Peyer's patch (tissue), 4 donors: ENCODE data around the gene AGAP1. TPM values are rescaled to one million over a fixed set of nuclear protein-coding genes. Genes with fewer than 3 reads are reported as not detected.

Source experiments
- DNase-seq, 3 donors: peaks; one replicate each; pipeline ENCODE4 v3.0.0-alpha.2; 2017 to 2019
- H3K27ac ChIP-seq, 4 donors: fragments of 200-600 bp; sonication (generic); one replicate each; pipeline ENCODE4 v1.5.1; 2016 to 2019
- H3K27me3 ChIP-seq, 2 donors: fragments of 200-600 bp; sonication (generic); one replicate each; pipeline ENCODE4 v1.5.1; 2019
- H3K36me3 ChIP-seq, 3 donors: fragments of 200-600 bp; sonication (generic); one replicate each; pipeline ENCODE4 v1.5.1; 2016 to 2019
- H3K4me1 ChIP-seq, 4 donors: fragments of 200-600 bp; sonication (generic); one replicate each; pipeline ENCODE4 v1.5.1; 2016 to 2019
- H3K4me3 ChIP-seq, 4 donors: fragments of 200-600 bp; sonication (generic); 1 replicate in 3 of 4; 2 replicates in 1 of 4; pipeline ENCODE4 v1.5.1; 2016 to 2019; ENCODE audit warnings: mild to moderate bottlenecking in 1 of 4
- H3K9me3 ChIP-seq, 4 donors: fragments of 200-600 bp; sonication (generic); one replicate each; pipeline ENCODE4 v1.5.1; 2016 to 2019; ENCODE audit warnings: mild to moderate bottlenecking in 1 of 4
- POLR2A ChIP-seq, 2 donors: fragments of 450-650 bp; IDR thresholded peaks; one replicate each; pipeline ENCODE4 v1.5.1; 2017; ENCODE audit warnings: antibody characterized with exemption in 2 of 2, mild to moderate bottlenecking in 2 of 2, moderate library complexity in 2 of 2
- total RNA-seq, 4 donors: library from RNA; depleted of rRNA; stranded (reverse); fragments of >200 nt; gene quantifications; one replicate each; pipeline ENCODE4 v1.1.0, GENCODE V29; 2016
- TF ChIP-seq, protein P1 (sequence below), 6 experiments: fragments of 450-650 bp in 4 of 6; fragments of 200-600 bp in 2 of 6; sonication (generic) in 1 of 6; IDR thresholded peaks; one replicate each; pipeline ENCODE4 v1.5.1; 2017 to 2019; ENCODE audit warnings: antibody characterized with exemption in 6 of 6, mild to moderate bottlenecking in 3 of 6, moderate library complexity in 1 of 6

AGAP1 gene
- total RNA-seq, 4 donors from 2014 or later: 55.7 to 79.1 (median 66.9) TPM

DNA sequence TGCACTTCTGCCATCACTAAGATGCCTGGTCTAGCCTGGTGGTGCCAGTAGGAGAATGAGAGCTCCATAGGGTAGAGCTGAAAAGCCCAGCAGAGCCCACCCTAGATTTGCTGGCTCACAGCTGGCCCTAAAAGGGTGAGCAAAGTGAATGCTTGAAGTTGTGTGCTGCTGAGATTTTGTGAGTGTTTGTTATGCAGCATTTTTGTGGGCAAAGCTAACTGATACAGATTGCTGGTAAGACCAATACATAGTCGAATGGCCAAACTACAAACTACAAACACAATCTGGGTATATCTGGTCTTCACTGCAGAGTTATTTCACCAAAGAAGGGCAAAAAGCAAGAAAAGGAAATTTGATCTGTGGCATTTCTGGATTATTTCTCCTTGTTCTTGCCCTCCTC, 7.1 kb upstream of the AGAP1 start:
- no peak for TF ChIP-seq POLR2A (IDR thresholded peaks at IDR 0.05)
- TF ChIP-seq, protein P1, sequence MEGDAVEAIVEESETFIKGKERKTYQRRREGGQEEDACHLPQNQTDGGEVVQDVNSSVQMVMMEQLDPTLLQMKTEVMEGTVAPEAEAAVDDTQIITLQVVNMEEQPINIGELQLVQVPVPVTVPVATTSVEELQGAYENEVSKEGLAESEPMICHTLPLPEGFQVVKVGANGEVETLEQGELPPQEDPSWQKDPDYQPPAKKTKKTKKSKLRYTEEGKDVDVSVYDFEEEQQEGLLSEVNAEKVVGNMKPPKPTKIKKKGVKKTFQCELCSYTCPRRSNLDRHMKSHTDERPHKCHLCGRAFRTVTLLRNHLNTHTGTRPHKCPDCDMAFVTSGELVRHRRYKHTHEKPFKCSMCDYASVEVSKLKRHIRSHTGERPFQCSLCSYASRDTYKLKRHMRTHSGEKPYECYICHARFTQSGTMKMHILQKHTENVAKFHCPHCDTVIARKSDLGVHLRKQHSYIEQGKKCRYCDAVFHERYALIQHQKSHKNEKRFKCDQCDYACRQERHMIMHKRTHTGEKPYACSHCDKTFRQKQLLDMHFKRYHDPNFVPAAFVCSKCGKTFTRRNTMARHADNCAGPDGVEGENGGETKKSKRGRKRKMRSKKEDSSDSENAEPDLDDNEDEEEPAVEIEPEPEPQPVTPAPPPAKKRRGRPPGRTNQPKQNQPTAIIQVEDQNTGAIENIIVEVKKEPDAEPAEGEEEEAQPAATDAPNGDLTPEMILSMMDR (IDR thresholded peaks at IDR 0.05): no peak
- no peak overlapping the region for H3K27ac ChIP-seq
- no peaks in the 10 kb centered on the region for H3K36me3 ChIP-seq
- H3K27me3 ChIP-seq: no peaks in the 10 kb centered on the region
- no peak overlapping the region for H3K4me3 ChIP-seq
- no peaks in the 10 kb centered on the region for H3K4me1 ChIP-seq
- no peak for DNase-seq
- H3K9me3 ChIP-seq: no peaks in the 10 kb centered on the region

DNA sequence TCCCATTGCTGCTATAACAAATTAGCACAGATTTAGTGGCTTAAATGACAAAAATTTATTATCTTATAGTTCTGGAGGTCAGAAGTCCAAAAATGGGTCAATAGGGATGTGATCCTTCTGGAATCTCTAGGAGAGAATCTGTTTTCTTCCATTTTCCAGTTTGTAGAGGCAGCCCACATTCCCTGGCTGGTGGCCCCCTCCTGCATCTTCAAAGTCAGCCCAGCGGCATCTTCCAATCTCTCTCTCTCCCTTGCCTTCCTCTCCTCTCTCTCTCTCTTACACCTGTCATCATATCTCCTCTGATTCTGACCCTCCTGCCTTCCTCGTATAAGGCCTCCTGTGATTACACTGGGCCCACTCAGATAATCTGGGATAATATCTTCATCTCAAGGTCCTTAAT, 3.9 kb upstream of the AGAP1 start:
- no peak overlapping the region for H3K27ac ChIP-seq
- TF ChIP-seq POLR2A (IDR thresholded peaks at IDR 0.05): no peak
- TF ChIP-seq, protein P1 (IDR thresholded peaks at IDR 0.05): no peak
- H3K9me3 ChIP-seq: no peaks in the 10 kb centered on the region
- H3K36me3 ChIP-seq: no peaks in the 10 kb centered on the region
- H3K4me1 ChIP-seq: peaks cover 0 to 5% (median 1%) of the 10 kb centered on the region in 4 donors
- H3K27me3 ChIP-seq: no peaks in the 10 kb centered on the region
- no peak for DNase-seq
- H3K4me3 ChIP-seq: no peak overlapping the region

DNA sequence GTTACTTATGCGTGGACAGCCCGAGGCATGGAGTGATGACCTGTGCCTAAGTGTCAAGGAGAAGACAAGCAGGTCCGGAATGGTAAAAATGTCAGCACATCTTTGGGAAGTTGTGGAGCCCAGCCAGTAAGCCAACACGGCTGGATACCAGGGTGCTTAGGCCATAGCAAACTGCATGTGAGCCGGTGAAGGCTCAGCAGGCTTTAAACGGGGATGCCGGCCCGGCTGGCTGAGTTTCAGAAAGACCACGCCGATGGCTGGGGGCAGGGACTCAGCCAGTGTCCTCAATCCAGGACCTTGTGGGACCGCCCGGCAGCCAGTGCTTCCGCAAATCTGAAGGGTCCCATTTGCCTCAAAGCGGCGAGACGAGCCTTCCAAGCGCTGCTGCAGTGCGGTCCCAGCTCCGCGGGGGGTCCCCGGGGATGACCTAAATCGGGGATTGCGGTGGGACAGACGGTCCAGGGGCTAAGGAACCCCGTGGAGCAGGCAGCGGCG, 946 bp upstream of the AGAP1 start:
- Histone ChIP-seq H3K36me3 (no peaks in the 10 kb centered on the region), H3K4me3 (peak overlapping the region in 3 of 4 donors; percentile 39 to 94 (median 61)), H3K27ac (peak overlapping the region in 2 of 4 donors; percentile 78 to 91), H3K9me3 (no peaks in the 10 kb centered on the region), H3K4me1 (peaks cover 0 to 29% (median 2%) of the 10 kb centered on the region in 4 donors), H3K27me3 (no peaks in the 10 kb centered on the region)
- TF ChIP-seq, protein P1 (IDR thresholded peaks at IDR 0.05): no peak
- no peak for TF ChIP-seq POLR2A (IDR thresholded peaks at IDR 0.05)
- no peak for DNase-seq

DNA sequence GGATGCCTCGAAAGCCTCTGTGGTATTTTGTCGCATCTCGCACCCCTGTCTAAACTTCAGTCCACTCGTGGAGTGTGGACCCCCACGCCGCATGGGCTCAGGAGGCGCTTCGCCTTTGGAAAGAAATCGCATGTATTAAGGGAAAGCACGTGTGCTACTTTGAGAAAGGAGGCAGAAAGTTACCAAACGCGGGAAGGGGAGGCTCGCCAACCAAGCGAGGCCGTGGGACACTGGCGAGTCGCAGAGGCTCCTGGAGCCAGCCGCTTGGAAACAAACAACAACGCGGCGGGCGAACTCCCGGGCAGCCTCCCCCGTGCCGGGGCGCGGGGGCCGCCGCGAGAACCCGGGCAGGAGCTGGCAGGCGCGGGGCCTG, 455 bp upstream of the AGAP1 start:
- TF ChIP-seq POLR2A (IDR thresholded peaks at IDR 0.05): no peak
- TF ChIP-seq, protein P1 (IDR thresholded peaks at IDR 0.05): no peak
- Histone ChIP-seq H3K9me3 (no peaks in the 10 kb centered on the region), H3K36me3 (no peaks in the 10 kb centered on the region), H3K27ac (peak overlapping the region; percentile 46 to 91 (median 75)), H3K4me3 (peak overlapping the region; percentile 39 to 94 (median 50)), H3K27me3 (no peaks in the 10 kb centered on the region), H3K4me1 (peaks cover 0 to 29% (median 2%) of the 10 kb centered on the region in 4 donors)
- DNase-seq: no peak

DNA sequence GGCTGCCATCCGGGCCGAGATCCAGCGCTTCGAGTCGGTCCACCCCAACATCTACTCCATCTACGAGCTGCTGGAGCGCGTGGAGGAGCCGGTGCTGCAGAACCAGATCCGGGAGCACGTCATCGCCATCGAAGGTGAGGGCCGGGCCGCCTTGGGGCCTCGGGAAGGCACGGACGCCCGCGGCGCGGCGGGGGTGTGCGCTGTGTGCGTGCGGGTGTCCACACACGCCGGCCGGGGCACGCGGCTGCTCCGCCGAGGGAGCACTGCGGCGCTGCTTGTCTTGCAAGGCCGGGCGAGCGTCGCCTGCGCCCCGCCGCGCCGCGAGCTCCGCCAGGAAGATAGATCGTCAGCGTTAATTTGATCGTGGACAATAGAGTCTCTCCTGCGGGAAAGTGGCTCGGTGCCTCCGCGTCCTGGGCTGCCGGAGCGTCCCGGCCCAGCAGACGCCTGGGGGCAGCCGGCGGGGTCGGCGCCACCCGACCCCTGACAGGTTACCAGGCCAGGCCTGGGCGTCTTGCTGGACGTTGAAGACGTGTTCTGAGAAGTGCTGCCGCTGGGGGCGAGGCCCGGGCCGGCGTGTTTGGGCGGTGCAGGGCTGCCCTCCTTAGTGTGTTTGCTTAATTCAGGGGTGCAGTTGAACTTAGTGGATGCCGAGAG, 1.0 kb downstream of the AGAP1 start:
- no peaks in the 10 kb centered on the region for H3K9me3 ChIP-seq
- no peaks in the 10 kb centered on the region for H3K27me3 ChIP-seq
- peak overlapping the region; percentile 32 to 94 (median 60) for H3K4me3 ChIP-seq
- no peaks in the 10 kb centered on the region for H3K36me3 ChIP-seq
- peaks cover 0 to 30% (median 2%) of the 10 kb centered on the region in 4 donors for H3K4me1 ChIP-seq
- peak in 1 of 3 donors; percentile 67 for DNase-seq
- H3K27ac ChIP-seq: peak overlapping the region; percentile 42 to 91 (median 66)
- no peak for TF ChIP-seq POLR2A (IDR thresholded peaks at IDR 0.05)
- TF ChIP-seq, protein P1 (IDR thresholded peaks at IDR 0.05): no peak
